AG10803 (cell line): ENCODE data around the gene CFAP20DC.
"Not testable (repeated sequence)": the region's sequence is repeated elsewhere in the genome, so short reads cannot be mapped to it uniquely, and the experiment has no call there.

Experiments
- DNase-seq: peaks from one replicate; pipeline ENCODE4 v3.0.0; 2010; ENCODE audit warnings: low read depth
- H3K4me3 ChIP-seq: 2 replicates; pipeline ENCODE4 v1.5.1; 2011; ENCODE audit warnings: mild to moderate bottlenecking, low read length, control low read depth
- TF ChIP-seq, protein P1 (sequence below): conservative IDR thresholded peaks from 2 replicates; pipeline ENCODE4 v1.5.1; 2011; ENCODE audit warnings: mild to moderate bottlenecking, low read length, control low read depth, inconsistent platforms

Gene CFAP20DC

DNA sequence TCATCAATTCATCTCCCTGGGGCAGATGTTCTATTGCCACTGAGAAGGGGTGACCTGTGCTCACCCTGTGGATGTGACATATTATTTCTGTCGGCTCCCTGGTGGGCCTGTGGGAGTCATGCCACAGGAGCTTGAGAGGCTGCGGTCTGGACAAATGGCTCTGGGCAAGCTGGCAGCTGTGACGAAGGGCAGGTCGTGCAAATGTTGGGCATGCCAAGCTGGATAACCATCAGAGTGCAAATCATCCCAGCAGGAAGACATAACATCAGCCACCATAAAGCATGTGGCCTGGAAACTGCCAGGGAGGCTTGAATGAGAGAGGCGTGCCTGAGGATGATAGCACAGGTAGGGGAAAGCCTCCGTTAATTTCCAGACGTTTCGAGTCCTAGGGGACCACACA, 338.0 kb downstream of the CFAP20DC start:
- H3K4me3 ChIP-seq = no peak overlapping the region
- TF ChIP-seq, protein P1, sequence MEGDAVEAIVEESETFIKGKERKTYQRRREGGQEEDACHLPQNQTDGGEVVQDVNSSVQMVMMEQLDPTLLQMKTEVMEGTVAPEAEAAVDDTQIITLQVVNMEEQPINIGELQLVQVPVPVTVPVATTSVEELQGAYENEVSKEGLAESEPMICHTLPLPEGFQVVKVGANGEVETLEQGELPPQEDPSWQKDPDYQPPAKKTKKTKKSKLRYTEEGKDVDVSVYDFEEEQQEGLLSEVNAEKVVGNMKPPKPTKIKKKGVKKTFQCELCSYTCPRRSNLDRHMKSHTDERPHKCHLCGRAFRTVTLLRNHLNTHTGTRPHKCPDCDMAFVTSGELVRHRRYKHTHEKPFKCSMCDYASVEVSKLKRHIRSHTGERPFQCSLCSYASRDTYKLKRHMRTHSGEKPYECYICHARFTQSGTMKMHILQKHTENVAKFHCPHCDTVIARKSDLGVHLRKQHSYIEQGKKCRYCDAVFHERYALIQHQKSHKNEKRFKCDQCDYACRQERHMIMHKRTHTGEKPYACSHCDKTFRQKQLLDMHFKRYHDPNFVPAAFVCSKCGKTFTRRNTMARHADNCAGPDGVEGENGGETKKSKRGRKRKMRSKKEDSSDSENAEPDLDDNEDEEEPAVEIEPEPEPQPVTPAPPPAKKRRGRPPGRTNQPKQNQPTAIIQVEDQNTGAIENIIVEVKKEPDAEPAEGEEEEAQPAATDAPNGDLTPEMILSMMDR = no peak
- no peak for DNase-seq

DNA sequence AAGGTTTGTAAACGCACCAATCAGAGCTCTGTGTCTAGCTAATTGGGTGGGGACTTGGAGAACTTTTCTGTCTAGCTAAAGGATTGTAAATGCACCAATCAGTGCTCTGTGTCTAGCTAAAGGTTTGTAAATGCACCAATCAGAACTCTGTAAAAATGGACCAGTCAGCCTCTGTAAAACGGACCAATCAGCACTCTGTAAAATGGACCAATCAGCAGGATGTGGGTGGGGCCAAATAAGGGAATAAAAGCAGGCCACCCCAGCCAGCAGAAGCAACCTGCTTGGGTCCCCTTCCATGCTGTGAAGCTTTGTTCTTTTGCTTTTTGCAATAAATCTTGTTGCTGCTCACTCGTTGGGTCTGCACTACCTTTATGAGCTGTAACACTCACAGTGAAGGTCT, 340.8 kb downstream of the CFAP20DC start:
- not testable (repeated sequence) for DNase-seq, H3K4me3 ChIP-seq

DNA sequence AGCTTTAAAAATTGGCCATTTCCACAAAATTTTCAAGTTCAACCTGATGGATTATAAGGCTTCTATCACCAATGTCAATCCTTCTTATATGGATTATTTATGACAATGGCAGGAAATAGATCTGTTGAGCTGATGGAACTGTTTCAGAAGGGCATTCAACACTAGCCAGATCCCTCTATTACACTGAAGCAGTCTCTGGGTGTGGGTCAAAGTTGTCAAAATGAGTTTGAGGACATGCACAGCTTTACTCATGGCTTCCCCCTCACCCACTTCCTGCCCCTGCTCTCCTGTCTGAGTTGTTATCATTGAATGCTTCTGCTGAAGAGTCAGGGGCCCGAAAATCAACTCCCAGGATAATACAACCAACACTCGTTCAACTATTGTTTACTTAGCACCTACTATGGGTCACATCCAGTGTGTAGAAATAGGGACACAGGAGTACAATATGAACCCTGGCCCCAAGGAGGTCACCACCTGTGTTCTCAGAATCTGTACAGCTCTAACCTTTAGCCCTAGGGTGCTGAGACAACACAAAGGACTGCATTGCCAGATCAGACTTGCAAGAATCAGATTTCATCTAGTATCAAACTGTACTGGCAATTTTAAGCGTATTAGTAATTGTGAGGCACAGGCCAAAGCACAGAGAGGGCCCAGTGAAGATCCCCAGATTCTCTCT, 341.6 kb downstream of the CFAP20DC start:
- TF ChIP-seq, protein P1 = no peak
- H3K4me3 ChIP-seq = no peak overlapping the region
- no peak for DNase-seq

DNA sequence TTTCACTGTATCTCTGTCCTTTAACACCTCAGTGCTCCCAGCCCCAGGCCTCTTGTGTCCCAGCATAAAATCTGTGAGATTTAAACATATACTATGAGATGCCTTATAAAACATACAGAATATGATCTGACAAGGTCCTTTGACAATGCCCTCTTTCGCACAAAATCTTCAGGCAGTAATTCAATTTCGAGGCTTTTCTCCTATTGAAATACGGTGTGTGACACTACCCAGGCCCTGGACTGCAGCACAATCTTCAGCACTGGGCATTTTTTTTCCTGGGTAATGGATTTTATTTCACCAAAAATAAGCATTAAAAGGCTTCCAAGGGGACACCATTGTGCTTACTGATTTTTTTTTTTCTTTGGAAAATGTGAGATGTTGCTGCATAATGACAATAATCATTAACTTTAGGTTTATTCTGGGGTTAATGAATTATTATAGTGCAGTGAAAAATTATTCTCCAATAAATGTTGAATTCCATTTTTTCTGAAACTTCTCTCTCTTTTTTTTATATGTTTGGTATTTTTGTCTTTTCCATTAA, 342.4 kb downstream of the CFAP20DC start:
- no peak overlapping the region for H3K4me3 ChIP-seq
- TF ChIP-seq, protein P1 = no peak
- DNase-seq = no peak

DNA sequence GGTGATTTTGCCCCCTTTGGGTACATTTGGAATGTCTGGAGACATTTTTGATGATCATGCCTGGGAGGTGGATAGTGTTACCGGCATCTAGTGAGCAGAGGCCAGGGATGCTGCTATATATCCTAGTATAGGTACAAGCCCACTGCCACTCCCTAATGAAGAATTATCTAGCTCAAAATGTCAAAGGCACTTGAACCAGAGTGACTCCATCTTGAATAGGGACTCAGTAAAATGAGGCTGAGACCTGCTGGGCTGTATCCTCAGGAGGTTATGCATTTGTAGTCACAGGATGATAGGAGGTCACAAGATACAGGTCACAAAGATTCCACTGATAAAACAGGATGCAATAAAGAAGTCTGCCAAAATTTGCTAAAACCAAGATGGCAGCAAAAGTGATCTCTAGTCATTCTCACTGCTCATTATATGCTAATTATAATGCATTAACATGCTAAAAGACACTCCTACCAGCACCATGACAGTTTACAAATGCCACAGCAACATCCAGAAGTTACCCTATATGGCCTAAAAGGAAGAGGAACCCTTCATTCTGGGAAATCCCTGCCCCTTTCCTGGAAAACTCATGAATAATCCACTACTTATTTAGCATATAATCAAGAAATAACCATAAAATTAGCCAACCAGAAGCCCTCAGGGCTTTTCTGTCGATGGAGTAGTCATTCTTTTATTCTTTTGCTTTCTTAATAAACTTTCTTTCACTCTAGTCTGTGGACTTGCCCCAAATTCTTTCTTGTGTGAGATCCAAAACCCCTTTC, 343.2 kb downstream of the CFAP20DC start:
- TF ChIP-seq, protein P1 = no peak
- no peak for DNase-seq

DNA sequence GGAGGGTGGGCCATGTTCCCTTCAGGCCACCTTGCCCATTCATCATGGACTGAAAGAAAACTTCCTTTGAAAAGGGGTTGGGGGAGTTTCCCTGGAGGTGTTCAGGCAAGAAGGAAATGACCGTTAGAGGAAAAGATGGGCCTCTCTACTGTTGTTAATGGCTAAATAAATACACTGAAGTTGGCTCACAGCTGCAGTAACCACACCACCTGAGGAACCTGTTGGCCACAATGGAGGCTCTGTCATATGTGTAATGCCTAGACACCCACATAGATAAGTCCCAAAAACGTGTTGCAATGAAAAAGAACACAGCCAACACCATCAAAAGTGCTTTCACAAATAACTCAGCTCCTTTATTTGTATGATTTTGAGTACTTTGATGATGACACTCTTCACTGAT, 345.1 kb downstream of the CFAP20DC start:
- TF ChIP-seq, protein P1 = no peak
- no peak overlapping the region for H3K4me3 ChIP-seq
- DNase-seq = no peak

More for the DNA sequence above, 343.2 kb downstream of the CFAP20DC start:
- no peak overlapping the region for H3K4me3 ChIP-seq

DNA sequence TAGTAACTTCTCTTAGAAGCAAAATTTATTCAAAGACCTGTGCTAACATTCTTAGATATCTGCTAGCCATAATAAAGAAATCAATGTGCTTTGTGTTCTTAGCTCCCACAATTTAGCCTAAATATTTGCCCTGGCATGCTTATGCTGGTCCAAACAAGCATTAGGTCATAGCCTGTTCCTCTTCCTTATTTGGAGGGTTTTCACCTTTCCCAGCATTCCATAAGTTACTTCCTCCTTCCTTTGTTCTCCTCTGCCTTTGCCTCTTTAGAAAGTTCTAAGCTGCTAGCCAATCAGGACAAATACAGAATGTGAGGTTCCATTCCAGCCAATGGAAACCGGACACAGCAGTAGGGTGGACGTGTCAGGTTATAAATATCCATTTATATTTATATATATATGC, 345.5 kb downstream of the CFAP20DC start:
- DNase-seq, H3K4me3 ChIP-seq: not testable (repeated sequence)

DNA sequence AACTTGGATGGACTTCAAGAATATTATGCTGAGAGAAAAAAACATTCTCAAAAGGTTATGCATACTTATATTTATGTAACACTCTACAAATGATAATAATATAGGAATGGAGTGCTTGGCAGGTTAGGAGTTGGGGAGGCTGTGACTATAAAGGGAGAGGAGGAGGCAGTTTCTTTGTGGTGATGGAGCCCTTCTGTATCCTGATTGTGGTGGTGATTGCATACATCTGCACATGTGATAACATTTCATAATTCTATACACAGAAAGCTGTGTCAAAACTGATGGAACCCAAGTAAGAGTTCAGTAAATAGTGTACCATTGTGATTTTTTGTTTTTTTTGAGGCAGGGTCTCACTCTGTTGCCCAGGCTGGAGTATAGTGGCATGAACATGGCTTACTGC, 351.6 kb downstream of the CFAP20DC start:
- TF ChIP-seq, protein P1 = no peak
- H3K4me3 ChIP-seq = no peak overlapping the region
- no peak for DNase-seq
